ENCODE results near the gene CNIH3. TPM values are rescaled to one million over a fixed set of nuclear protein-coding genes. Genes with fewer than 3 reads are reported as not detected.

Gene CNIH3
- total RNA-seq, 2 donors from 2014 or later = 0.36 to 7.2 TPM

- intact Hi-C loops (cut with DNase I) = no loop called here
- Histone ChIP-seq H3K36me3 (no peaks in the 10 kb centered on the region), H3K27ac (no peak overlapping the region), H3K4me1 (replicated peaks) (no peaks in the 10 kb centered on the region), H3K4me3 (no peak overlapping the region), H3K27me3 (replicated peaks; ENCODE audit: insufficient read depth) (no peaks in the 10 kb centered on the region), H3K9me3 (no peaks in the 10 kb centered on the region)
- TF ChIP-seq POLR2AphosphoS5 (IDR thresholded peaks at IDR 0.05) (no peak), POLR2A (IDR thresholded peaks at IDR 0.05) (no peak)
- TF ChIP-seq, protein P1, sequence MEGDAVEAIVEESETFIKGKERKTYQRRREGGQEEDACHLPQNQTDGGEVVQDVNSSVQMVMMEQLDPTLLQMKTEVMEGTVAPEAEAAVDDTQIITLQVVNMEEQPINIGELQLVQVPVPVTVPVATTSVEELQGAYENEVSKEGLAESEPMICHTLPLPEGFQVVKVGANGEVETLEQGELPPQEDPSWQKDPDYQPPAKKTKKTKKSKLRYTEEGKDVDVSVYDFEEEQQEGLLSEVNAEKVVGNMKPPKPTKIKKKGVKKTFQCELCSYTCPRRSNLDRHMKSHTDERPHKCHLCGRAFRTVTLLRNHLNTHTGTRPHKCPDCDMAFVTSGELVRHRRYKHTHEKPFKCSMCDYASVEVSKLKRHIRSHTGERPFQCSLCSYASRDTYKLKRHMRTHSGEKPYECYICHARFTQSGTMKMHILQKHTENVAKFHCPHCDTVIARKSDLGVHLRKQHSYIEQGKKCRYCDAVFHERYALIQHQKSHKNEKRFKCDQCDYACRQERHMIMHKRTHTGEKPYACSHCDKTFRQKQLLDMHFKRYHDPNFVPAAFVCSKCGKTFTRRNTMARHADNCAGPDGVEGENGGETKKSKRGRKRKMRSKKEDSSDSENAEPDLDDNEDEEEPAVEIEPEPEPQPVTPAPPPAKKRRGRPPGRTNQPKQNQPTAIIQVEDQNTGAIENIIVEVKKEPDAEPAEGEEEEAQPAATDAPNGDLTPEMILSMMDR (IDR thresholded peaks at IDR 0.05) = no peak
- 71% methylated on average over 2 of the region's 2 CpGs for WGBS
- DNase-seq (ENCODE audit: low spot score) = no peak
These were observed 59.5 kb downstream of the CNIH3 start for GRCh38 chr1:224675590-224675989.

- no peak for DNase-seq (ENCODE audit: low spot score)
- Histone ChIP-seq H3K4me3 (no peak overlapping the region), H3K9me3 (no peaks in the 10 kb centered on the region), H3K4me1 (replicated peaks) (no peaks in the 10 kb centered on the region), H3K36me3 (no peaks in the 10 kb centered on the region), H3K27me3 (replicated peaks; ENCODE audit: insufficient read depth) (no peaks in the 10 kb centered on the region), H3K27ac (no peak overlapping the region)
- intact Hi-C loops (cut with DNase I) = no loop called here
- TF ChIP-seq POLR2A (IDR thresholded peaks at IDR 0.05) = no peak
- no peak for TF ChIP-seq POLR2AphosphoS5 (IDR thresholded peaks at IDR 0.05)
- TF ChIP-seq, protein P1 (IDR thresholded peaks at IDR 0.05) = no peak
- WGBS = 39% methylated on average over 5 of the region's 5 CpGs
These were observed 60.4 kb downstream of the CNIH3 start for GRCh38 chr1:224676551-224676950.

DNA sequence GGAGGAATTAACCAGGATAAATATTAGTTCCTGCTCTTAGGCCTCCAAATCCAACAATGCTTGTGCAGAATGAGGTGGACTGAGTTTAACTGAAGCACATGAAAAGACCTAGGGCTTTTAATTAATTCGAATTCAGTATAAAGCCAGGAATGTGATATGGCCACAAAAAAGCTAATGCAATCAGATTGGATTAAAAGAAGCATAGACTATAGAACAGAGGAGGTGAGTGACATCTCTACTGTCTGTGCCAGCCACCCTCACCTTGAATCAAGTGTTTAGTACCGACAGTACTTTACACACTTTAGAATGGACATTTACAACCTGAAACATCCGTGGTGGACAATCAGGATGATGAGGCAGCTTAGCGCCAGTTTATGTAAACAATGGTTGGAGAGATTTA is 62.1 kb downstream of the CNIH3 start:
- no peak for TF ChIP-seq POLR2A (IDR thresholded peaks at IDR 0.05)
- no peak for TF ChIP-seq POLR2AphosphoS5 (IDR thresholded peaks at IDR 0.05)
- TF ChIP-seq, protein P1 (IDR thresholded peaks at IDR 0.05) = no peak
- WGBS = 75% methylated on average over 4 of the region's 4 CpGs
- intact Hi-C loops (cut with DNase I) = no loop called here
- no peaks in the 10 kb centered on the region for H3K4me1 ChIP-seq (replicated peaks)
- H3K4me3 ChIP-seq = no peak overlapping the region
- no peaks in the 10 kb centered on the region for H3K36me3 ChIP-seq
- H3K27me3 ChIP-seq (replicated peaks; ENCODE audit: insufficient read depth) = no peaks in the 10 kb centered on the region
- DNase-seq (ENCODE audit: low spot score) = no peak
- H3K9me3 ChIP-seq = no peaks in the 10 kb centered on the region
- H3K27ac ChIP-seq = no peak overlapping the region

- intact Hi-C loops (cut with DNase I) = no loop called here
These were observed 63.5 kb downstream of the CNIH3 start for GRCh38 chr1:224679606-224680005.

DNA sequence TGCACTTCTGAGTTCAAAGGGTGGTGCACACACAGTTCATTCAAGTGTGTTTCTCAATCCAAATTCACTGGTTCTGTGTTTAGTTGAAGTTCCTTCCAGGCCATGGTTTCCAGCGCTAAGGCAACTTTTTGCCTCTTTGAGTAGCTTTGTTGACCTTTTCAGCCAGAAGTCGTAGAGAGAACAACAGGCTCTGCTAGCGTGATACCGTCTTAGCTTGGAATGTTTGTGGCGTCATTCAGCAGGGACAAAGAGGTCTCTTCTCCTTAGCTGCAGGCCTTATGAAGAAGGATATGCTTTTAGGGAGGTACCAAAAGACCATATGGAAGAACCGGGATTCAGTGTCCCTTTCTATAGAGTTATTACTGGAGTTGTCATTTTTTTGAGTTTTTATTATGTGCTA is 65.7 kb downstream of the CNIH3 start:
- no peak overlapping the region for H3K27ac ChIP-seq

More at GRCh38 chr1:224679606-224680005, 63.5 kb downstream of the CNIH3 start:
- Histone ChIP-seq H3K4me1 (replicated peaks) (no peaks in the 10 kb centered on the region), H3K36me3 (no peaks in the 10 kb centered on the region), H3K27ac (no peak overlapping the region), H3K27me3 (replicated peaks; ENCODE audit: insufficient read depth) (no peaks in the 10 kb centered on the region), H3K4me3 (no peak overlapping the region), H3K9me3 (no peaks in the 10 kb centered on the region)
- TF ChIP-seq POLR2AphosphoS5 (IDR thresholded peaks at IDR 0.05) = no peak
- TF ChIP-seq, protein P1 (IDR thresholded peaks at IDR 0.05) = no peak
- TF ChIP-seq POLR2A (IDR thresholded peaks at IDR 0.05) = no peak
- no peak for DNase-seq (ENCODE audit: low spot score)
- WGBS = 95% methylated on average over 2 of the region's 2 CpGs

More for the DNA sequence above, 65.7 kb downstream of the CNIH3 start:
- no peak for TF ChIP-seq POLR2AphosphoS5 (IDR thresholded peaks at IDR 0.05)
- TF ChIP-seq, protein P1 (IDR thresholded peaks at IDR 0.05) = no peak
- TF ChIP-seq POLR2A (IDR thresholded peaks at IDR 0.05) = no peak
- H3K27me3 ChIP-seq (replicated peaks; ENCODE audit: insufficient read depth) = no peaks in the 10 kb centered on the region
- H3K9me3 ChIP-seq = no peaks in the 10 kb centered on the region
- H3K4me3 ChIP-seq = no peak overlapping the region
- DNase-seq (ENCODE audit: low spot score) = no peak
- intact Hi-C loops (cut with DNase I) = no loop called here
- no peaks in the 10 kb centered on the region for H3K36me3 ChIP-seq
- no peaks in the 10 kb centered on the region for H3K4me1 ChIP-seq (replicated peaks)
- WGBS = 80% methylated on average over 6 of the region's 6 CpGs
